GM12878 (cell line): ENCODE measurements around the gene SDCCAG8.

Experiments
- CHD1 ChIP-seq: IDR thresholded peaks from 2 replicates; pipeline ENCODE4 v1.6.1; 2012; ENCODE audit warnings: low read depth, low read length, improper control_type of control experiment
- FOS ChIP-seq: IDR thresholded peaks from 3 replicates; pipeline ENCODE4 v1.6.1; 2011; ENCODE audit warnings: borderline replicate concordance; ENCODE audit not compliant: insufficient read length; ENCODE audit errors: extremely low read depth
- GATAD2B ChIP-seq: fragments of 450-650 bp; conservative IDR thresholded peaks from 2 replicates; pipeline ENCODE4 v1.6.1; 2017; ENCODE audit warnings: low read depth, mild to moderate bottlenecking, moderate library complexity
- NRF1 ChIP-seq: conservative IDR thresholded peaks from 2 replicates; pipeline ENCODE4 v1.6.1; 2011; ENCODE audit warnings: mild to moderate bottlenecking, low read depth, low read length, improper control_type of control experiment
- POLR2AphosphoS5 ChIP-seq: IDR thresholded peaks from 2 replicates; pipeline ENCODE4 v1.6.1; 2011; ENCODE audit warnings: mild to moderate bottlenecking, low read length, inconsistent platforms
- TBL1XR1 ChIP-seq: IDR thresholded peaks from 2 replicates; pipeline ENCODE4 v1.6.1; 2012; ENCODE audit warnings: low read depth, low read length, improper control_type of control experiment
- TF ChIP-seq, protein P1 (sequence below): IDR thresholded peaks from 2 replicates; pipeline ENCODE4 v1.6.1; 2012; ENCODE audit warnings: mild to moderate bottlenecking, low read depth, low read length
- TF ChIP-seq, protein P2 (sequence below), 3 experiments: IDR thresholded peaks in 2 of 3; conservative IDR thresholded peaks in 1 of 3; 2 replicates each; pipeline ENCODE4 v1.5.1; 2011; ENCODE audit warnings: low read depth in 3 of 3, low read length in 3 of 3, mild to moderate bottlenecking in 3 of 3, control low read depth in 2 of 3, moderate library complexity in 2 of 3, inconsistent platforms in 1 of 3, mixed read lengths in 1 of 3; ENCODE audit not compliant: control insufficient read depth in 2 of 3, insufficient read depth in 1 of 3; ENCODE audit errors: extremely low read depth in 1 of 3

DNA sequence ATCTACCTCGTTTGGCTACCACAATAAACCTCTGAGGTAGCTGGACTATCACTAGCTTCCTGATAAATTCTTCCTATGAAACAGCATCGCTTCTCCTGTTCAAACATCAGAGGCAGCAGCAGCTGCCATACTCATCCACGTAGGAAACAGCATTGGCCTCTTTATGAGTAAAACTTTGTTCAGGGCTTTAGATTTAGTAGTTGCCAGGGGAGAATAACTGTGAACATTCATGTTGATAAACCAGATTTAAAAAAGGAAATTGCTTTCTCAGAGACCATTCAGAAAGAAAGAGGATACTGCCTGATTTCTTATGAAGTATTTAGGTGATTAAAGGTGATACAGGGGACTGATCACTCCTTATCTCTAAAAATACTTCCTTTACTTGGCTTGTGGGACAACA lies 7.9 kb upstream of the SDCCAG8 start:
- TF ChIP-seq POLR2AphosphoS5 (no peak), TBL1XR1 (no peak), CHD1 (no peak), FOS (no peak), NRF1 (no peak), GATAD2B (no peak)
- TF ChIP-seq, protein P1, sequence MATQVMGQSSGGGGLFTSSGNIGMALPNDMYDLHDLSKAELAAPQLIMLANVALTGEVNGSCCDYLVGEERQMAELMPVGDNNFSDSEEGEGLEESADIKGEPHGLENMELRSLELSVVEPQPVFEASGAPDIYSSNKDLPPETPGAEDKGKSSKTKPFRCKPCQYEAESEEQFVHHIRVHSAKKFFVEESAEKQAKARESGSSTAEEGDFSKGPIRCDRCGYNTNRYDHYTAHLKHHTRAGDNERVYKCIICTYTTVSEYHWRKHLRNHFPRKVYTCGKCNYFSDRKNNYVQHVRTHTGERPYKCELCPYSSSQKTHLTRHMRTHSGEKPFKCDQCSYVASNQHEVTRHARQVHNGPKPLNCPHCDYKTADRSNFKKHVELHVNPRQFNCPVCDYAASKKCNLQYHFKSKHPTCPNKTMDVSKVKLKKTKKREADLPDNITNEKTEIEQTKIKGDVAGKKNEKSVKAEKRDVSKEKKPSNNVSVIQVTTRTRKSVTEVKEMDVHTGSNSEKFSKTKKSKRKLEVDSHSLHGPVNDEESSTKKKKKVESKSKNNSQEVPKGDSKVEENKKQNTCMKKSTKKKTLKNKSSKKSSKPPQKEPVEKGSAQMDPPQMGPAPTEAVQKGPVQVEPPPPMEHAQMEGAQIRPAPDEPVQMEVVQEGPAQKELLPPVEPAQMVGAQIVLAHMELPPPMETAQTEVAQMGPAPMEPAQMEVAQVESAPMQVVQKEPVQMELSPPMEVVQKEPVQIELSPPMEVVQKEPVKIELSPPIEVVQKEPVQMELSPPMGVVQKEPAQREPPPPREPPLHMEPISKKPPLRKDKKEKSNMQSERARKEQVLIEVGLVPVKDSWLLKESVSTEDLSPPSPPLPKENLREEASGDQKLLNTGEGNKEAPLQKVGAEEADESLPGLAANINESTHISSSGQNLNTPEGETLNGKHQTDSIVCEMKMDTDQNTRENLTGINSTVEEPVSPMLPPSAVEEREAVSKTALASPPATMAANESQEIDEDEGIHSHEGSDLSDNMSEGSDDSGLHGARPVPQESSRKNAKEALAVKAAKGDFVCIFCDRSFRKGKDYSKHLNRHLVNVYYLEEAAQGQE = no peak
- TF ChIP-seq, protein P2, sequence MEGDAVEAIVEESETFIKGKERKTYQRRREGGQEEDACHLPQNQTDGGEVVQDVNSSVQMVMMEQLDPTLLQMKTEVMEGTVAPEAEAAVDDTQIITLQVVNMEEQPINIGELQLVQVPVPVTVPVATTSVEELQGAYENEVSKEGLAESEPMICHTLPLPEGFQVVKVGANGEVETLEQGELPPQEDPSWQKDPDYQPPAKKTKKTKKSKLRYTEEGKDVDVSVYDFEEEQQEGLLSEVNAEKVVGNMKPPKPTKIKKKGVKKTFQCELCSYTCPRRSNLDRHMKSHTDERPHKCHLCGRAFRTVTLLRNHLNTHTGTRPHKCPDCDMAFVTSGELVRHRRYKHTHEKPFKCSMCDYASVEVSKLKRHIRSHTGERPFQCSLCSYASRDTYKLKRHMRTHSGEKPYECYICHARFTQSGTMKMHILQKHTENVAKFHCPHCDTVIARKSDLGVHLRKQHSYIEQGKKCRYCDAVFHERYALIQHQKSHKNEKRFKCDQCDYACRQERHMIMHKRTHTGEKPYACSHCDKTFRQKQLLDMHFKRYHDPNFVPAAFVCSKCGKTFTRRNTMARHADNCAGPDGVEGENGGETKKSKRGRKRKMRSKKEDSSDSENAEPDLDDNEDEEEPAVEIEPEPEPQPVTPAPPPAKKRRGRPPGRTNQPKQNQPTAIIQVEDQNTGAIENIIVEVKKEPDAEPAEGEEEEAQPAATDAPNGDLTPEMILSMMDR (IDR thresholded peaks at IDR 0.05 in 2 of 3, conservative IDR thresholded peaks at IDR 0.05 in 1 of 3; ENCODE audit: control insufficient read depth in 2 of 3, extremely low read depth in 1 of 3, insufficient read depth in 1 of 3, low read depth in 3 of 3, low read length in 3 of 3) = no peak
